Adrenal gland (tissue), 5 donors: ENCODE data around the gene RNF10.

Source experiments
- CTCF ChIP-seq, 6 experiments: fragments of 450-650 bp in 4 of 6; fragments of 200-600 bp in 2 of 6; sonication (generic) in 1 of 6; IDR thresholded peaks; 1 replicate in 5 of 6; 2 replicates in 1 of 6; pipeline versions ENCODE4 v1.5.1 to v1.8.0; 2016 to 2021; ENCODE audit warnings: antibody characterized with exemption in 6 of 6, mild to moderate bottlenecking in 2 of 6, moderate library complexity in 1 of 6
- POLR2A ChIP-seq, 2 donors: fragments of 450-650 bp; IDR thresholded peaks; one replicate each; pipeline ENCODE4 v1.6.1; 2017; ENCODE audit warnings: antibody characterized with exemption in 2 of 2, mild to moderate bottlenecking in 2 of 2, moderate library complexity in 1 of 2
- donor health status: DM: no; HTN: no; CAD: no.

- TF ChIP-seq CTCF (IDR thresholded peaks at IDR 0.05) (no peak), POLR2A (IDR thresholded peaks at IDR 0.05) (peak in 1 of 2 donors; percentile 52)
These were observed 64.7 kb downstream of the RNF10 start for GRCh38 chr12:120598674-120599463.
